Esophagus (tissue), 2 donors: ENCODE results near the gene SPATA1. TPM values are rescaled to one million over a fixed set of nuclear protein-coding genes. Genes with fewer than 3 reads are reported as not detected.
A peak's percentile ranks its signal among the peaks of the same experiment; 100 is the strongest.

Experiments
- H3K27ac ChIP-seq, 2 donors: one replicate each; pipeline ENCODE4 v1.5.1; 2013; ENCODE audit warnings: low read depth in 2 of 2, mild to moderate bottlenecking in 2 of 2, inconsistent platforms in 1 of 2, low read length in 1 of 2, moderate library complexity in 1 of 2
- H3K27me3 ChIP-seq, 2 donors: one replicate each; pipeline ENCODE4 v1.6.1; 2013; ENCODE audit warnings: low read length in 2 of 2, control low read depth in 1 of 2, mild to moderate bottlenecking in 1 of 2; ENCODE audit not compliant: insufficient read depth in 2 of 2, control insufficient read depth in 1 of 2
- H3K36me3 ChIP-seq, 2 donors: one replicate each; pipeline ENCODE4 v1.6.1; 2013; ENCODE audit warnings: low read length in 1 of 2; ENCODE audit not compliant: control insufficient read depth in 2 of 2, insufficient read depth in 2 of 2
- H3K4me1 ChIP-seq, 2 donors: one replicate each; pipeline ENCODE4 v1.6.1; 2013; ENCODE audit warnings: low read length in 1 of 2; ENCODE audit not compliant: control insufficient read depth in 2 of 2, insufficient read depth in 2 of 2
- H3K4me3 ChIP-seq, 2 donors: one replicate each; pipeline ENCODE4 v1.5.1; 2013; ENCODE audit warnings: low read length in 2 of 2, mild to moderate bottlenecking in 2 of 2, low read depth in 1 of 2, moderate library complexity in 1 of 2
- H3K9me3 ChIP-seq, 2 donors: one replicate each; pipeline ENCODE4 v1.6.1; 2013; ENCODE audit warnings: mild to moderate bottlenecking in 2 of 2, low read depth in 1 of 2, low read length in 1 of 2, moderate library complexity in 1 of 2; ENCODE audit not compliant: control insufficient read depth in 2 of 2, insufficient read depth in 1 of 2
- WGBS, 2 donors: extraction: QIAGEN DNeasy Blood & Tissue Kit; methylation state at CpG; one replicate each; pipeline ENCODE4 v1.1.7; 2013; 5-methylcytosine and 5-hydroxymethylcytosine counted together
- polyA plus RNA-seq, 2 donors: library from polyadenylated mRNA; stranded (reverse); fragments of 200-250 nt; gene quantifications; one replicate each; pipeline ENCODE4 v1.2.3, GENCODE V29; 2013
- donor health status: healthy with polysubstance abuse.
- donor health status: Bipolar disorder and iron deficiency.

Gene SPATA1
- polyA plus RNA-seq, 2 donors: 0.48 to 1.3 TPM

DNA sequence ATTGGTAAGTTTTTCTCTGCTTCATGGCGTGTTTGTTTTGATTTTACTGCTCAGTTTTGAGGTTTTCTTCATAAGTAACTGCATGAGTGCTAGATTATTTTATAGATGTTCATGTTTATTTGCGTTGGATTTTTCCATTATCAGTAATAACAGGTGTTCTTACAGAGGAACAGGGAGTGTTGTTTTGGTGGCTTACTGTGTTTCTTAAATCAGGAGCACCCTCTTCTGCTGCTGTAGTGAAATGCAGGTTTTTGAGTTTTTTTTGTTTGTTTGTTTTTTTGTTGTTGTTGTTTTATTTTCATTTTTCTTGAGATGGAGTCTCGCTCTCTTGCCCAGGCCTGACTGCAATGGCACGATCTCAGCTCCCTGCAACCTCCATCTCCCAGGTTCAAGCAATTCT lies 35.5 kb downstream of the SPATA1 start:
- Histone ChIP-seq H3K27me3 (no peaks in the 10 kb centered on the region), H3K27ac (no peak overlapping the region), H3K9me3 (no peaks in the 10 kb centered on the region), H3K4me3 (no peak overlapping the region), H3K36me3 (no peaks in the 10 kb centered on the region), H3K4me1 (no peaks in the 10 kb centered on the region)
- WGBS, 2 donors: 73 to 95% methylated on average over 4 of the region's 4 CpGs

DNA sequence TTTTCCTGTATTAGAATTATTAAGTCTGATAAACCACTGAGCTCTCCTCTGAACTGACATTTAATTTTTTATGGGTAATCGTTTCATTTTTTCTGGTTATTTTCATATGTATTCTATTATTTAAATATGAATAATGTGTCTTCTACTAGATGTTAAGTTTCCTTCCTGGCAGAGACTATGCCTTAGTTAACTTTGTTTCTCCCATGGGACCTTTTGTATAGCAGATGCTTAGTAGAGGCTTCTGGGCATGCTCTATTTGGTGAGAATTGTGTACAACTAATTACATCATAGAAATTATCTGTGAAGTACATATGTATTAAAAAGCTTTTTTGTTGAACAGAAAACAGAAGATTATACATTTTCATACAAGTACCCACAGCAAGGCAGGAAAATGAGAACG lies 44.6 kb downstream of the SPATA1 start:
- no peaks in the 10 kb centered on the region for H3K9me3 ChIP-seq
- no peak overlapping the region for H3K4me3 ChIP-seq
- H3K4me1 ChIP-seq: no peaks in the 10 kb centered on the region
- no peaks in the 10 kb centered on the region for H3K27me3 ChIP-seq
- H3K27ac ChIP-seq: no peak overlapping the region
- no peaks in the 10 kb centered on the region for H3K36me3 ChIP-seq
- 83 to 90% methylated on average over 2 of the region's 2 CpGs for WGBS, 2 donors

DNA sequence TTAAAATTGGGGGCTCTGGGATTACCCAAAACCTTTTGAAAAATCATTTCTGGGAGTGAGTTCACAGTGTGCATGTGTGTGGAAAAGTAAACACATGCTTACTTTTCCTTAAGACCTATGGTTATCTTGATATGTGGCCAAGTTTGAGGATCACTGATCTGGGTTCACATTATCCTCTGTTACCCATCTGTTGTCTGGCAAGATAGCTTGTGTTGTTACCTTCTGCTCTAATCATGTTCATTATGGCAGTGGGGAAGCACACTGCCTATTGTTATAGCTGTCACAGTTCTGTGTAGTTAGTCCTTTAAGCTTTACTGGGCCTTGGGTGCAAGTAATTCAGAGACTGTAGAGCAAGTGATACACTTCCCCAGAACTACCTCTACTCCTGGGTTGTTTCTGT lies 63.0 kb downstream of the SPATA1 start:
- Histone ChIP-seq H3K36me3 (peaks cover 0 to 3% of the 10 kb centered on the region in 2 donors), H3K4me3 (no peak overlapping the region), H3K4me1 (peaks cover 0 to 2% of the 10 kb centered on the region in 2 donors), H3K27ac (no peak overlapping the region), H3K27me3 (no peaks in the 10 kb centered on the region), H3K9me3 (no peaks in the 10 kb centered on the region)

DNA sequence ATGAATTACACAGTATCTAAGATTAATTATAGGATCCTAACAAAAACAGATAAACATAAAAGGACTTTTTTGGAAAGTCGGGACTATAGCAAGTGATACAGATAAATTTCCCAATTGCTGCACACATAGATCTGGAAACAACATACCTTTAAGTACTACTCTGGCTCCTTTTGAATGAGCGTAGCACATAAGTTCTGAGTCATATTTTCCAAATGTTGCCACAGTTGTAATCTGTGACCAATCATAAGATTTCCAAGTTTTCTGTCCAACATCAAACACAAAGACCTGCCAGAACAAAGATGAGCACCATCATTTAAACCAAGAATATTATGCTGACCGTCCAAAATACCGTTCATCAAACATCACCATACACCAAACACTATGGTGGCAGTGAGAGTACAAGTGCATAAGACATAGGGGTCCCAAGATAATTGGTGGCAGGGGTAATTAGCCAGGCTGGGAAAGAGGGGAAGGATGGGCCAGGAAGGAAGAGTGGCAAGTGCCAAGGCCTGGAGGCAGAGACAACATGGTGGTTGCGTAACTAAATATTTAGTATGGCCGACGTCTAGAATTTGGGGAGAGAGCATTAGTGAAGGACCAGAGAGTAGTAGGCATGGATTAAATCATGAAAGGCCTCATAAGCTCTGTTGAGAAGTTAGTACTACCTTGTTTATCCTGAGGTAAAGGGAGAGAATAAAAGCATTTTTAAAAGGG lies 64.4 kb downstream of the SPATA1 start:
- Histone ChIP-seq H3K27ac (no peak overlapping the region), H3K36me3 (peaks cover 0 to 3% of the 10 kb centered on the region in 2 donors), H3K27me3 (no peaks in the 10 kb centered on the region), H3K9me3 (no peaks in the 10 kb centered on the region), H3K4me3 (no peak overlapping the region), H3K4me1 (peaks cover 0 to 2% of the 10 kb centered on the region in 2 donors)
- WGBS, 2 donors: 84 to 85% methylated on average over 7 of the region's 7 CpGs

DNA sequence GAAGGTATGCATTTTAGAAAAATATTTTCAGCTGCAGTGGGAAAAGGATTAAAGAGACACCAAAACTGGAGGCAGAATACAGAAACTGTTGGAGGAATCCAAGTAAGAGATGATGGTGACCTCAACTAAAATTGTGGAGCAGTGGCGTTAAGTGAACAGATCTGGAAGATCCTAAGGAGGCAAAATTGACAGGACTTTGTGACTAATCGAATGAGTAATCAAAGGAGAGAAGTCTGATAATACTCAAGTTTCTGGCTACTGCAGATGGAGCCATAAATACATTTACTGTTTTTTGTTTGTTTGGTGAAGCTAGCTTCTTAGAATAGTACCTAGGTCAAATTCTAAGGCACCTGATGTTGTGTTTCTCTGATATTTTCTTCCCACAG lies 65.0 kb downstream of the SPATA1 start:
- H3K36me3 ChIP-seq: peaks cover 0 to 3% of the 10 kb centered on the region in 2 donors
- H3K4me3 ChIP-seq: no peak overlapping the region
- peaks cover 0 to 2% of the 10 kb centered on the region in 2 donors for H3K4me1 ChIP-seq
- no peak overlapping the region for H3K27ac ChIP-seq
- WGBS, 2 donors: 81 to 95% methylated on average over 2 of the region's 2 CpGs
- H3K27me3 ChIP-seq: no peaks in the 10 kb centered on the region
- no peaks in the 10 kb centered on the region for H3K9me3 ChIP-seq

DNA sequence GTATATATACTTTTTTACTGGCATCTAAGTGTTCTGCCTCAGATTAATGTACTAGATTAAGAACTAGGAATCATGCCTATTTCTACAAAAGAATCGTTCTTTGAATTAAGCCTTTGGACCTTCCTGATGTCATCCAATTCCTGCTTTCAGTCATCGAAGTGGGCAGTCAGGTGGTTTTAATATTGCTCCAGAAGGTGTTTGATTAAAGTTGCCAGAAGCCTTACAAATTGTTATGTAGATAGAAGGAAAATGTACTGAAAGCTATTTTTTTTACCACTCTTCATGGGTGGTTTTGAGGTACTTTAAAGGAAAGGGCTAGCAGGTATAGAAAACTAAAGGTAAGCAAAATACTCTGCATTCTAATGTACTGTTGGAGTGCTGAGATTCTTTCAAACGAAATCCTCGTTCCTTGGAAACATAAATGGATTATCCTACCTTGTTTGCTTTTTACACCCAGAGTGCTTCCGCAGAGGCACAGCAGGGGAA lies 67.3 kb downstream of the SPATA1 start:
- H3K4me3 ChIP-seq: peak overlapping the region; percentile 69 to 87
- 4 to 9% methylated on average over 5 of the region's 5 CpGs for WGBS, 2 donors
- peak overlapping the region; percentile 97 to 100 for H3K27ac ChIP-seq

DNA sequence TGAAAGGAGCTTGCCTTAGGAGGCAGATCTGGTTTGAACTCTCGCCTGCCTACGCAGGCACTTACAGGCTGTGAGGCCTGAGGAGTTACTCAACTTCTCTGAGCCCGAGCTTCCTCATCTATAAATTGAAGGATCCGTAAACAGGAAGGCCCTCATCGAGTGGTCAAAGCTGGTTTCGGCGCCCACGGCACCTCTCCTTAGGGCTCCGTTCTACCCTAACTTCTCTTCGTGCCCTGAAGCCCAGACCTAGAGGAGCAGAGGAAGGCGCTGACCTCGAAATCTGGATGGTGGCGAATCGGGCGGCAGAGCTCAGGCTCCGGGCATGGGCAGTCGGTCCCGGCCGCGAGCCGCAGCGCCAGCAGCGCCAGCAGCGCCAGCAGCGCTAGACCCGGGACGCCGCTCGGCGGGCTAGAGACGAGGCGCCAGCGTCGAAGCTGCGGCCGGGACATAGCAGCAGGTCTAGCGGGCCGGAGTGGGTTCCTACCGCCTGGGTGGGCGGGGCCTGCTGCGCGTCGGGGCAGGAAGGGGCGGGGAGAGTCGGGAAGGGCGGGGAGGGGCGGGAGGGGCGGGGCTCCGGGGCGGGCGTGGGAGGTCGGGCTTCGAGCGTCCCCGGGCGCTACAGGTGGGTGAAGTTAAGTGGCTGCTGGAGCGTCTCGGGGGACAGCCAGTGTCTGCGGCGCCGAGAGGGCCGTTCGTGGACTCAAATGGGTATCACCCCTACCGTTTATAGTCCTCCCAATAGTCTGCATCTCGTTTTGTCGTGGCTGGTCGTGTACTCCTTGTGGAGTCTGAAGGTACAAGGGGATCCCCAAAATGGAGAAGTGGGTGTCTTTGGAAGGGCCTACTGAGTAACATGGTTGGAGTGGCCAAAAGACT lies 68.0 kb downstream of the SPATA1 start, which contains the start of gene CTBS:
CTBS (minus strand) TSS at position 474 of the 876 bp plus-strand sequence; CDS start at position 449, 25 bp downstream.
- Histone ChIP-seq H3K4me3 (peak within 1 kb of the TSS; percentile 69 to 87), H3K27ac (peak within 1 kb of the TSS; percentile 97 to 100), H3K36me3 (no peaks in the 10 kb centered on the region), H3K27me3 (no peaks in the 10 kb centered on the region), H3K4me1 (peaks cover 0 to 2% of the 10 kb centered on the region in 2 donors), H3K9me3 (no peaks in the 10 kb centered on the region)
- 1 to 2% methylated on average over 55 to 65 of the region's 67 CpGs for WGBS, 2 donors

More for the DNA sequence above, 67.3 kb downstream of the SPATA1 start:
- peaks cover 0 to 2% of the 10 kb centered on the region in 2 donors for H3K36me3 ChIP-seq
- peaks cover 0 to 2% of the 10 kb centered on the region in 2 donors for H3K4me1 ChIP-seq
- no peaks in the 10 kb centered on the region for H3K27me3 ChIP-seq
- no peaks in the 10 kb centered on the region for H3K9me3 ChIP-seq

DNA sequence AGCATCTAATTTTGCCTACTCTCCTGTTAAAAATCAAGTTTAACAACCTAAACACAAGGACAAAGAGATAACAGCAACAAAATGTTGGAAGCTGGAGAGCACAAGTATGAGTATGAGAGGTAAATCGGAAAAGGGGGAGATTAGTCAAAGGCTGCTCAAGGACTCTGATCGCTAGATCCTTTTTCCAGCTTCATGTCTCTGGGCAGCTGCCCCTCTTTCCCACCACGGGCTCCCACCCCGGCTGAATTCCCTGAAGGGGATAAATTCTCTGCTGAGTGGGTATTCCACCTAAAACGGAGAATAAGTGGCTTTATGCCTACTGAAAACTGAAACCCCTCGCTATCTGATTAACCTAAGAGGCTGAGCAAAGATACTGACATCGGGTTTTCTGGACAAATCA lies 68.8 kb downstream of the SPATA1 start:
- H3K4me1 ChIP-seq: peaks cover 0 to 2% of the 10 kb centered on the region in 2 donors
- peak overlapping the region in 1 of 2 donors; percentile 87 for H3K4me3 ChIP-seq
- no peak overlapping the region for H3K27ac ChIP-seq
- H3K9me3 ChIP-seq: no peaks in the 10 kb centered on the region
- no peaks in the 10 kb centered on the region for H3K27me3 ChIP-seq
- 73 to 86% methylated on average over 7 of the region's 7 CpGs for WGBS, 2 donors
- H3K36me3 ChIP-seq: no peaks in the 10 kb centered on the region

DNA sequence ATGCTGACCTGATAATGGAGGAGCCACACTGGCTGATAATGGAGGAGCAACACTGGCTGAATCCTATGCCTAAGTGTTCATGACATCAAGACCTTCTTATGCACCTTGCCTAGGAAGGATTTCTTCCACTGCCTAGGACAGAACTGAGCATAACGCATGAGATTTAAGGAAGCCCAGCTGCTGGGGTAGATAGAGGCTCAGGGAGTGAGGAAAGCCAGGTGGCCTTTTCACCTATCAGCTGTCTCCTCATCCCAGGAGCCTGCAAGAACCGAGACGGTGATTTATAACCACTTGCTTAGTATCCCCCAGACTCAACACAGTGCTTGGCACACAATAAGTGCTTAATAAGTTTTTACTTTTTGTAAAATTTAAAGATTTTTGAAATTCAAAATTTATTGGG lies 75.5 kb downstream of the SPATA1 start:
- Histone ChIP-seq H3K27ac (no peak overlapping the region), H3K27me3 (no peaks in the 10 kb centered on the region), H3K9me3 (peaks cover 2 to 3% of the 10 kb centered on the region in 2 donors), H3K4me1 (no peaks in the 10 kb centered on the region), H3K4me3 (no peak overlapping the region), H3K36me3 (no peaks in the 10 kb centered on the region)
- WGBS, 2 donors: 93 to 94% methylated on average over 3 of the region's 3 CpGs
